Testis (tissue), 3 donors: ENCODE data around the gene GREB1. TPM values are rescaled to one million over a fixed set of nuclear protein-coding genes. Genes with fewer than 3 reads are reported as not detected.

Experiments
- DNase-seq: peaks from one replicate; pipeline ENCODE4 v3.0.0-alpha.2; 2019
- H3K27ac ChIP-seq, 2 donors: fragments of 200-600 bp; sonication (generic); one replicate each; pipeline ENCODE4 v1.5.1; 2019
- H3K27me3 ChIP-seq: fragments of 200-600 bp; sonication (generic); one replicate; pipeline ENCODE4 v1.5.1; 2019
- H3K36me3 ChIP-seq: fragments of 200-600 bp; sonication (generic); one replicate; pipeline ENCODE4 v1.5.1; 2017; ENCODE audit warnings: low read depth; ENCODE audit errors: missing control alignments
- H3K4me1 ChIP-seq: fragments of 200-600 bp; sonication (generic); one replicate; pipeline ENCODE4 v1.5.1; 2019
- H3K4me3 ChIP-seq, 2 donors: fragments of 200-600 bp; sonication (generic); one replicate each; pipeline ENCODE4 v1.5.1; 2017 to 2019
- H3K9me3 ChIP-seq: fragments of 200-600 bp; sonication (generic); one replicate; pipeline ENCODE4 v1.5.1; 2017
- POLR2A ChIP-seq: fragments of 450-650 bp; IDR thresholded peaks from one replicate; pipeline ENCODE4 v1.6.1; 2017; ENCODE audit warnings: antibody characterized with exemption, mild to moderate bottlenecking, moderate library complexity
- WGBS, 2 donors: methylation state at CpG; one replicate each; pipeline ENCODE4 v1.1.5; 2018; 5-methylcytosine and 5-hydroxymethylcytosine counted together
- intact Hi-C: fragments of 100-400 bp; cut with DNase I; formaldehyde crosslinking; loops from one replicate; pipeline ENCODE4 v1.15.1; 2023; ENCODE audit warnings: low total_unique reads
- polyA plus RNA-seq: library from polyadenylated mRNA; stranded (reverse); fragments of 350-450 nt; fragmentation: Illumina TruSeq; extraction: RNeasy Lipid Tissue Mini Kit (QIAGEN cat#74804); gene quantifications from one replicate; pipeline ENCODE4 v1.2.3, GENCODE V29; 2014; ENCODE audit warnings: low read depth, low replicate concordance; ENCODE audit not compliant: insufficient read depth
- total RNA-seq, 2 donors: library from RNA; depleted of rRNA; stranded (reverse); fragments of >200 nt; gene quantifications; one replicate each; pipeline ENCODE4 v1.2.3, GENCODE V29; 2016
- TF ChIP-seq, protein P1 (sequence below), 3 experiments: fragments of 450-650 bp in 2 of 3; fragments of 200-600 bp in 1 of 3; sonication (generic) in 1 of 3; IDR thresholded peaks; one replicate each; pipeline ENCODE4 v1.5.1; 2016 to 2019; ENCODE audit warnings: antibody characterized with exemption in 3 of 3, mild to moderate bottlenecking in 2 of 3, moderate library complexity in 1 of 3

The GREB1 gene
- total and polyA plus RNA-seq, 3 donors from 2014 or later: 29.8 to 136 (median 91.0) TPM

DNA sequence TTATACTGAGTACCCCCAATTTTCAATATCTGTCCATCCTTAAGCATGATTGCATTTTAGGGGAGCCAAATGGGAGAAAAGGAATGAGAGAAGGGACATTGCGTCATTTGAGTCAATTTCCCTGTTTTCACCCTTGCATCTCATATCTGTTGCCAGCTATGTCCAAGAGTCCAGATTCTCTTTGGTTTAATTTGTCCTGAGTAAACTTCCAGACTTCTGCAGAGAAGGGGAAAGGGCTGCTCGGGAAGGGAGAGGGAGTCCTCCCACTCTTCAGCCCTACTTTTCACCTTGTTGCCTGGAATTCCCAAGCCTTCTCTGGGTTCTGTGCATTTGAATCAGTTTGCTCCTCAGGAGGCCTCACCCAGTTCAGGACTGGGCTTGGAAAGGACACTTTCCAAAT, 16.5 kb downstream of the GREB1 start:
- TF ChIP-seq POLR2A: no peak
- TF ChIP-seq, protein P1, sequence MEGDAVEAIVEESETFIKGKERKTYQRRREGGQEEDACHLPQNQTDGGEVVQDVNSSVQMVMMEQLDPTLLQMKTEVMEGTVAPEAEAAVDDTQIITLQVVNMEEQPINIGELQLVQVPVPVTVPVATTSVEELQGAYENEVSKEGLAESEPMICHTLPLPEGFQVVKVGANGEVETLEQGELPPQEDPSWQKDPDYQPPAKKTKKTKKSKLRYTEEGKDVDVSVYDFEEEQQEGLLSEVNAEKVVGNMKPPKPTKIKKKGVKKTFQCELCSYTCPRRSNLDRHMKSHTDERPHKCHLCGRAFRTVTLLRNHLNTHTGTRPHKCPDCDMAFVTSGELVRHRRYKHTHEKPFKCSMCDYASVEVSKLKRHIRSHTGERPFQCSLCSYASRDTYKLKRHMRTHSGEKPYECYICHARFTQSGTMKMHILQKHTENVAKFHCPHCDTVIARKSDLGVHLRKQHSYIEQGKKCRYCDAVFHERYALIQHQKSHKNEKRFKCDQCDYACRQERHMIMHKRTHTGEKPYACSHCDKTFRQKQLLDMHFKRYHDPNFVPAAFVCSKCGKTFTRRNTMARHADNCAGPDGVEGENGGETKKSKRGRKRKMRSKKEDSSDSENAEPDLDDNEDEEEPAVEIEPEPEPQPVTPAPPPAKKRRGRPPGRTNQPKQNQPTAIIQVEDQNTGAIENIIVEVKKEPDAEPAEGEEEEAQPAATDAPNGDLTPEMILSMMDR (IDR thresholded peaks at IDR 0.05): no peak
- H3K4me3 ChIP-seq: no peak overlapping the region
- WGBS, 2 donors: 84 to 85% methylated on average over 2 of the region's 2 CpGs
- peak overlapping the region in 1 of 2 donors; percentile 4 for H3K27ac ChIP-seq
- H3K4me1 ChIP-seq: peaks cover 11% of the 10 kb centered on the region
- no peaks in the 10 kb centered on the region for H3K9me3 ChIP-seq
- no peaks in the 10 kb centered on the region for H3K36me3 ChIP-seq
- intact Hi-C loops: no loop called here
- H3K27me3 ChIP-seq: no peaks in the 10 kb centered on the region
- peak; percentile 8 for DNase-seq

DNA sequence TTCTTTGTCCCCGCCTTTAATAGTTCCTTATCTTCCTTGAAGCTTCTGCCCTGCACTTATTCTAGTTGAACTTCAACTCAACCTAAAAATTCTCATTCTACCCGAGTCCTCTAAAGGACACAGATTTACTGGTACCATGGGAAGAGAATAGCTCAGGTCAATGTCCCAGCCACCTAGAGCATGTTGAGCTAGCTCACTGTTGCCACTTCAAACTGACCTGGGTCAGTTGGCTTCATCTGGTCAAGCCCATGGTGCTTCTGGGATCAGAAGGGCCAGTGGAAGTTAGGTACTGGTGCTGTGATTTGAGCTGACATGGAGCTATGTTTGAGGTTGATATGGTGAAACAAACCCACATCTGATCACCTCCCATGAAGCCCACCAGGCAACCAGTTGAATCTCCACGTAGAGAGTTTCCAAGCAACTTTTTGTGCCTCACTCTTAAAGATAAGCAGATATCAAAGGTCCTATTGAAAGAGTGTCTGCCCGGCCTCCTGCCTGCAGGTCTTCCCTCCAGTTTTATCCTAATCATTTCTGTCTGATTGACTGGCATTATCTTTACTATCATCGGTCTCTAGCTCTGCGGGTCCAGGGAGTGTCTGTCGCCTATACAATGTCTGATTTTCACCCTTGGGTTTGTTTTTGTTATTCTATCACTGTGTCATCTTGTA, 17.2 kb downstream of the GREB1 start:
- 74 to 83% methylated on average over 7 of the region's 7 CpGs for WGBS, 2 donors
- DNase-seq: peak; percentile 9
- intact Hi-C loops: no loop called here

DNA sequence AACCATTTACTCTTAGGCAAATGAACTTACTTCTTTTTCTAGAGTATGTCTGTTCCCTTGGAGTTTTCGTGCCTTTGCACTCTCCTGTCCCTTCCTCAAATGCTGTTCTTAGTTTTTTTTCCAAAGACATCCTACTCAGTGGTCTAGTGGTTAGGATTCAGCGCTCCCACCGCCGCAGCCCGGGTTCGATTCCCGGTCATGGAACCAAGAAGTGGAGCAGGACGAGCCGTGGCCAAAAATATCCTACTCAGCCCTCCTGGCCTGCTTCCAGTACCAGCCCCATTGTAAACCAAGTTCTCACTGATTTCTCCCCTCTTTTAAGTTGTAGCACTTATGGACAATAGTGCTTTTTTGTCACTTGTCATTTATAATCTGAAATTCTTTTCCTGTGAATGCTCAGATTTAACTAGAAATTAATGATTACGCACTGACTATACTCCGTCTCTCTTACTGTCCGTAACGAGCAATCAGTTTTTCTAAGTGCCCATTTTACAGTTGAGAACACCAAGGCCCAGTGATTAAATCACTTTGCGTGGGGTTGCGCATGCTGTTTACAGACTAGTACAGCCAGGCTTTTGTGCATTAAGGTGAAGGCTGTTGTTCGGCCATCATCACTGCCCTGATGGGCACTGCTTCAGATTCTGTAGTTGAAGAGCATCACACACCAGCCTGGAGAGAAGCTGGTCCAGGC, 17.9 kb downstream of the GREB1 start:
- Histone ChIP-seq H3K36me3 (no peaks in the 10 kb centered on the region), H3K27ac (peak overlapping the region in 1 of 2 donors; percentile 14), H3K4me1 (peaks cover 16% of the 10 kb centered on the region), H3K9me3 (no peaks in the 10 kb centered on the region), H3K4me3 (no peak overlapping the region), H3K27me3 (no peaks in the 10 kb centered on the region)
- intact Hi-C loops: no loop called here
- peak; percentile 12 for DNase-seq
- TF ChIP-seq POLR2A: no peak
- TF ChIP-seq, protein P1 (IDR thresholded peaks at IDR 0.05): no peak
- 90 to 94% methylated on average over 16 of the region's 16 CpGs for WGBS, 2 donors

More for the DNA sequence above, 17.2 kb downstream of the GREB1 start:
- Histone ChIP-seq H3K27me3 (no peaks in the 10 kb centered on the region), H3K9me3 (no peaks in the 10 kb centered on the region), H3K4me3 (no peak overlapping the region), H3K4me1 (peaks cover 14% of the 10 kb centered on the region), H3K27ac (peak overlapping the region in 1 of 2 donors; percentile 4), H3K36me3 (no peaks in the 10 kb centered on the region)
- no peak for TF ChIP-seq POLR2A
- TF ChIP-seq, protein P1 (IDR thresholded peaks at IDR 0.05): no peak

DNA sequence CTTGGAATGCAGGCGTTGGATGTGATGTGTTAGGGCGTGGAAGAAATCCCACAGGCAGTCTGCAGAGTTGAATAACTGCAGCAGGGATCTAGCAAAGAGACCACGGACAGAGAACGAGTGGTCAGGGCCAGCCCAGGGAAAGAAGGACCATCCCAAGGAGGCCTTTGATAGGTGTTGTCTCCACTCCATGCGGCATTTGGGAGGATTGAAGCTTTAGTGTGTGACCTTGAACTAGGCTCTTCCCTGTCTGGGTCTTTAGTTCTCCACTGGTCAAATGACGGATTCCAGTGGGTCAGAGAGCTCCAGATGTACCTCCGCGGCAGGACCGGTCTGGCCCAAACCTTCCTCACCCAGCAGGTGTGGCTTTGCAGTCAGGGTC, 18.4 kb downstream of the GREB1 start:
- Histone ChIP-seq H3K4me1 (peaks cover 14% of the 10 kb centered on the region), H3K4me3 (no peak overlapping the region), H3K27ac (peak overlapping the region in 1 of 2 donors; percentile 14), H3K9me3 (no peaks in the 10 kb centered on the region), H3K36me3 (no peaks in the 10 kb centered on the region), H3K27me3 (no peaks in the 10 kb centered on the region)
- DNase-seq: peak; percentile 9
- no peak for TF ChIP-seq POLR2A
- TF ChIP-seq, protein P1 (IDR thresholded peaks at IDR 0.05): no peak
- intact Hi-C loops: no loop called here
- 68 to 80% methylated on average over 4 to 9 of the region's 9 CpGs for WGBS, 2 donors
